PC-3 (cell line): ENCODE measurements around the gene CLTCL1. TPM values are rescaled to one million over a fixed set of nuclear protein-coding genes. Genes with fewer than 3 reads are reported as not detected.

ENCODE experiments used
- ATAC-seq: fragments of 200-7000 bp; cut with Tn5 transposase; 2 replicates; pipeline ENCODE4 v1.9.1; 2020; ENCODE audit warnings: mild to moderate bottlenecking, moderate library complexity
- BruUV-seq: library from RNA; stranded (reverse); fragments of 400-500 nt; replicated peaks from 2 replicates; lab custom pipeline; 2021; lab: Mats Ljungman, UMichigan
- CTCF ChIA-PET: fragments of 300-600 bp; sonication (Branson Sonifier 250); formaldehyde crosslinking; loops from one replicate; lab custom pipeline; 2022; ENCODE audit warnings: antibody characterized with exemption; lab: Charles Lee
- POLR2A ChIA-PET: fragments of 300-600 bp; sonication (Branson Sonifier 250); formaldehyde crosslinking; loops from one replicate; lab custom pipeline; 2022; ENCODE audit warnings: antibody characterized with exemption; ENCODE audit not compliant: unreplicated experiment; lab: Charles Lee
- DNase-seq: peaks from one replicate; pipeline ENCODE4 v3.0.0-alpha.2; 2015
- H2AFZ ChIP-seq: fragments of 300-600 bp; sonication (generic); 2 replicates; pipeline ENCODE4 v1.6.0; 2016; ENCODE audit warnings: antibody characterized with exemption, low read length
- H3F3A ChIP-seq: fragments of 300-600 bp; sonication (generic); one replicate; pipeline ENCODE4 v1.6.0; 2017; ENCODE audit warnings: antibody characterized with exemption, low read length, control low read depth, mild to moderate bottlenecking; ENCODE audit not compliant: unreplicated experiment
- H3K27ac ChIP-seq: fragments of 300-600 bp; sonication (generic); 2 replicates; pipeline ENCODE4 v1.5.1; 2016; ENCODE audit warnings: mild to moderate bottlenecking, low read length
- H3K27me3 ChIP-seq: fragments of 300-600 bp; sonication (generic); 2 replicates; pipeline ENCODE4 v1.6.1; 2016; ENCODE audit warnings: low read length, mixed read lengths
- H3K36me3 ChIP-seq: fragments of 300-600 bp; sonication (generic); 2 replicates; pipeline ENCODE4 v1.6.1; 2016; ENCODE audit warnings: low read depth, mixed run types, low read length, mixed read lengths
- H3K4me1 ChIP-seq: fragments of 300-600 bp; sonication (generic); 2 replicates; pipeline ENCODE4 v1.5.1; 2016; ENCODE audit warnings: low read length; ENCODE audit not compliant: insufficient read depth
- H3K4me2 ChIP-seq: fragments of 300-600 bp; sonication (generic); 2 replicates; pipeline ENCODE4 v1.6.0; 2016; ENCODE audit warnings: low read length
- H3K4me3 ChIP-seq: fragments of 300-600 bp; sonication (generic); 2 replicates; pipeline ENCODE4 v1.5.1; 2016; ENCODE audit warnings: mild to moderate bottlenecking, low read length, mixed read lengths
- H3K79me2 ChIP-seq: fragments of 300-600 bp; sonication (generic); 2 replicates; pipeline ENCODE4 v1.6.1; 2017; ENCODE audit warnings: low read length, mixed read lengths
- H3K9ac ChIP-seq: fragments of 300-600 bp; sonication (generic); 2 replicates; pipeline ENCODE4 v1.6.0; 2016; ENCODE audit warnings: mild to moderate bottlenecking, low read length
- H3K9me2 ChIP-seq: fragments of 300-600 bp; sonication (generic); replicated peaks from 2 replicates; pipeline ENCODE4 v1.6.1; 2016; ENCODE audit warnings: mixed run types, low read length, mixed read lengths
- H3K9me3 ChIP-seq: fragments of 300-600 bp; sonication (generic); 2 replicates; pipeline ENCODE4 v1.6.1; 2016; ENCODE audit warnings: low read length, mixed read lengths
- H4K20me1 ChIP-seq: fragments of 300-600 bp; sonication (generic); 2 replicates; pipeline ENCODE4 v1.6.1; 2016; ENCODE audit warnings: low read length, mixed read lengths
- EZH2 ChIP-seq: fragments of 300-600 bp; sonication (generic); IDR thresholded peaks from one replicate; pipeline ENCODE4 v1.6.1; 2017; ENCODE audit warnings: antibody characterized with exemption, mild to moderate bottlenecking, low read length; ENCODE audit not compliant: unreplicated experiment
- EZH2phosphoT487 ChIP-seq: fragments of 300-600 bp; sonication (generic); IDR thresholded peaks from 2 replicates; pipeline ENCODE4 v1.6.1; 2018; ENCODE audit warnings: mild to moderate bottlenecking, antibody characterized with exemption, low read length, borderline replicate concordance
- intact Hi-C: fragments of 100-400 bp; cut with micrococcal nuclease; formaldehyde crosslinking; loops from 2 replicates; pipeline ENCODE4 v1.9.0; 2023
- total RNA-seq: library from RNA; depleted of rRNA; stranded (reverse); fragments of >200 nt; gene quantifications from 2 replicates; pipeline ENCODE4 v1.2.3, GENCODE V29; 2014
- TF ChIP-seq, protein P1 (sequence below): fragments of 300-600 bp; sonication (generic); conservative IDR thresholded peaks from 2 replicates; pipeline ENCODE4 v1.5.1; 2017; ENCODE audit warnings: antibody characterized with exemption, low read depth, mild to moderate bottlenecking, low read length

The CLTCL1 gene
- total RNA-seq, 1 experiment from 2014 or later = 5.5 TPM

DNA sequence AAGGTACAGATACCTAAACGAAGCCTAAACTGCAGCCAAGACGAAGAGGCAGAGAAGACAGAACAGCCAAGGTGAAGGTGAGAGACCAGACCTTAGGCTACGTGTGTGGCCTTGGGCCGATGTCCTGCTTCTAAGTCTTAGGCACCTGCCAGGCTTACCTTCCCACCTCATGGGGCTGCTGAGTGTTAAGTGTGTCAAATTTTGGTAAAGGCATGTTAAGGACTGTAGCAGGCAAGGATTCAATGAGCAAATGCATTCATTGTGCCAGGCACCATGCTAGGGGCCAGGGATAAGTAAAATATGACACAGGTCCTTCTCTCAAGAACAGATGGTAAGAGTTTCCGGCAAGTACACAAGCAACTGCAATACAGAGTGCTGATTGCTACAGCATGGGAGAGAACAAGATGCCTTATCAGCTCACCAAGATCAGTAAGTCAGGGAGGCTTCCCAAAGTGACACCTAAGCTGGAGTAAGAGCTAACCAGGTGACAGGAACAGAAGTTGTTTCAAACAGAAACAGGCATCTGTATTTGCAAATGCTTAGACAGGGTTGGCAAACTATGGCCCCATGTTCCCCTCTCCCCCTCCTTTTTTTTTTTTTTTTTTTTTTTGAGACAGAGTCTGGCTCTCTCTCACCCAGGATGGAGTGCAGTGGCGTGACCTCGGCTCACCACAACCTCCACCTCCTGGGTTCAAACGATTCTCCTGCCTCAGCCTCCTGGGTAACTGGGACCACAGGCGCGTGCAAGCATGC, 46.7 kb downstream of the CLTCL1 start:
- DNase-seq (no peak), ATAC-seq (no peak)
- no peak overlapping the region for H3K4me3 ChIP-seq
- no peak overlapping the region for H3K9ac ChIP-seq
- H3F3A ChIP-seq = no peaks in the 10 kb centered on the region
- no peaks in the 10 kb centered on the region for H3K27me3 ChIP-seq
- CTCF ChIA-PET = no interaction called here
- H3K36me3 ChIP-seq = no peaks in the 10 kb centered on the region
- TF ChIP-seq EZH2 (no peak), EZH2phosphoT487 (no peak)
- TF ChIP-seq, protein P1, sequence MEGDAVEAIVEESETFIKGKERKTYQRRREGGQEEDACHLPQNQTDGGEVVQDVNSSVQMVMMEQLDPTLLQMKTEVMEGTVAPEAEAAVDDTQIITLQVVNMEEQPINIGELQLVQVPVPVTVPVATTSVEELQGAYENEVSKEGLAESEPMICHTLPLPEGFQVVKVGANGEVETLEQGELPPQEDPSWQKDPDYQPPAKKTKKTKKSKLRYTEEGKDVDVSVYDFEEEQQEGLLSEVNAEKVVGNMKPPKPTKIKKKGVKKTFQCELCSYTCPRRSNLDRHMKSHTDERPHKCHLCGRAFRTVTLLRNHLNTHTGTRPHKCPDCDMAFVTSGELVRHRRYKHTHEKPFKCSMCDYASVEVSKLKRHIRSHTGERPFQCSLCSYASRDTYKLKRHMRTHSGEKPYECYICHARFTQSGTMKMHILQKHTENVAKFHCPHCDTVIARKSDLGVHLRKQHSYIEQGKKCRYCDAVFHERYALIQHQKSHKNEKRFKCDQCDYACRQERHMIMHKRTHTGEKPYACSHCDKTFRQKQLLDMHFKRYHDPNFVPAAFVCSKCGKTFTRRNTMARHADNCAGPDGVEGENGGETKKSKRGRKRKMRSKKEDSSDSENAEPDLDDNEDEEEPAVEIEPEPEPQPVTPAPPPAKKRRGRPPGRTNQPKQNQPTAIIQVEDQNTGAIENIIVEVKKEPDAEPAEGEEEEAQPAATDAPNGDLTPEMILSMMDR = no peak
- no peaks in the 10 kb centered on the region for H3K9me2 ChIP-seq
- H3K4me2 ChIP-seq = no peak overlapping the region
- POLR2A ChIA-PET = no interaction called here
- BruUV-seq = no TSS peak
- no peak overlapping the region for H2AFZ ChIP-seq
- no peaks in the 10 kb centered on the region for H3K79me2 ChIP-seq
- H3K4me1 ChIP-seq = no peaks in the 10 kb centered on the region
- H3K9me3 ChIP-seq = no peaks in the 10 kb centered on the region
- intact Hi-C loops = no loop called here
- H4K20me1 ChIP-seq = no peaks in the 10 kb centered on the region
- no peak overlapping the region for H3K27ac ChIP-seq

DNA sequence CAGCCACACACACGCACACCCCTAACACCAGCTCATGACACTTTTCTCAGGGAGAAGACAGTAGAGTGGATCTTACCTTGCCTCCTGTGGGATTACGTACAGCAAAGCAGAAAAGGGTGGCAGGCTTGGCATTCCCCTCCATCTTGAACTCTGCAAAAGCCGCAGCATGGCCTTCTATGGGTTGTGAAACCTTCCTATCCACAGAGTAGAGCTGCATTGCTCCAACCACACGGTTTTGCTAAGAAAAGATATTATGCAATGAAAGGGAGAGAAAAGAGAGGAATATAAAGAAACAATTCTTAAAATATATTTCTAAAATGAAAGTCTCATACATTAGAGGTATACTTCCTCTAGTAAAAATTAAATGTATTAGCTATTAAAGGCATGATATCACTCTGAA, 48.8 kb downstream of the CLTCL1 start:
- BruUV-seq = no TSS peak
- ATAC-seq (no peak), DNase-seq (no peak)
- H3K4me1 ChIP-seq = no peaks in the 10 kb centered on the region
- ChIA-PET CTCF (no interaction called here), POLR2A (no interaction called here)
- H3K36me3 ChIP-seq = no peaks in the 10 kb centered on the region
- H4K20me1 ChIP-seq = no peaks in the 10 kb centered on the region
- H3K79me2 ChIP-seq = no peaks in the 10 kb centered on the region
- H3K4me2 ChIP-seq = no peak overlapping the region
- no peaks in the 10 kb centered on the region for H3K9me2 ChIP-seq
- intact Hi-C loops = no loop called here
- no peak overlapping the region for H3K27ac ChIP-seq
- no peaks in the 10 kb centered on the region for H3K27me3 ChIP-seq
- H3K9me3 ChIP-seq = no peaks in the 10 kb centered on the region
- no peaks in the 10 kb centered on the region for H3F3A ChIP-seq
- H3K4me3 ChIP-seq = no peak overlapping the region
- no peak overlapping the region for H3K9ac ChIP-seq
- no peak overlapping the region for H2AFZ ChIP-seq
- TF ChIP-seq EZH2phosphoT487 = no peak
- TF ChIP-seq EZH2 = no peak
- TF ChIP-seq, protein P1 = no peak

DNA sequence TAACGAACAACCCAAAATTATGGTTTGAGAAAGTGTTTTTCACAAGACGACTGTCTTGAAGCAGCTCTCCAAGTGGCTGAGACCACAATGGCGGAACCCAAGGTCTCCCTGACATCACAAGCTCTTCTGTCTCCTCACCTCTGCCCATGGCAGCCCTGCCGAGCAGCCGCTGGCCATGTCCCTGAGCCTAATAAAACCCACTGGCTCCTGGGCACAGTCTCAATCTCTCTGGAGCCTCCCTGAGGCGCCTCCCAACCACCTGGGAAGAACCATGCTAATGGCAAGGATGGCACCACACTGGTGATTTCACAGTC, 50.0 kb downstream of the CLTCL1 start:
- Histone ChIP-seq H3K27me3 (no peaks in the 10 kb centered on the region), H3K79me2 (no peaks in the 10 kb centered on the region), H3K4me1 (no peaks in the 10 kb centered on the region), H3K4me3 (no peak overlapping the region), H3K9me3 (no peaks in the 10 kb centered on the region), H2AFZ (no peak overlapping the region), H3K9ac (no peak overlapping the region), H3K27ac (no peak overlapping the region), H3K9me2 (no peaks in the 10 kb centered on the region), H3K36me3 (no peaks in the 10 kb centered on the region), H3K4me2 (no peak overlapping the region), H3F3A (no peaks in the 10 kb centered on the region), H4K20me1 (no peaks in the 10 kb centered on the region)
- TF ChIP-seq, protein P1 = no peak
- TF ChIP-seq EZH2 = no peak
- TF ChIP-seq EZH2phosphoT487 = no peak
- DNase-seq = no peak
- intact Hi-C loops = no loop called here
- no TSS peak for BruUV-seq
- ChIA-PET POLR2A (no interaction called here), CTCF (no interaction called here)
- ATAC-seq = no peak
